ENCODE data around the gene ERC2.
A peak's percentile ranks its signal among the peaks of the same experiment; 100 is the strongest.

ERC2 gene

DNA sequence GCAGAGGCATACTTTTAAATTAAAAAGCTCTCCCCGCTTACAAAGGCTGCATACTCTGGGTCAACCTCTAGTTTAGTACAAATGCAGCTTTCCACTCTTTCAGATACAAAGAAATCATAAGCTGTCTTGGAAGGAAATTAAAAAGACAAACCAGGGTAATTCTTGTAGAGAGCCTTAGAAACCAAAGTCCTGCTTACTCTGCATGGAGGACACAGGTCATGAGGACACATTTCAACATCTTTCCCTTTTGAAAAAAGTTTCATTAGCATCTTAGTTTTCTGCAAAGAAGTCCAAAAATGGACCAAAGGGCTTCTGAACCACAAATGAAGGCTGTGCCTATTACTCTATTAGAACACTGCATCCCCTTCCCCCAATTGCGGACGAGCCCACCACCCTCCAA lies 930.7 kb downstream of the ERC2 start:
- Histone ChIP-seq H2BK12ac (ENCODE audit: low read length) (no peak overlapping the region), H3K9me3 (ENCODE audit: insufficient read depth, low read depth, low read length) (peaks cover 3% of the 10 kb centered on the region), H3K18ac (ENCODE audit: low read length) (no peak overlapping the region), H3K79me2 (ENCODE audit: control insufficient read depth, insufficient read depth, low read length, poor library complexity) (no peaks in the 10 kb centered on the region), H3K27me3 (ENCODE audit: insufficient read depth, low read length) (no peaks in the 10 kb centered on the region), H4K8ac (ENCODE audit: low read depth, low read length) (no peak overlapping the region), H3K4me2 (ENCODE audit: low read length) (no peak overlapping the region), H4K91ac (ENCODE audit: low read depth, low read length) (no peak overlapping the region), H3K14ac (ENCODE audit: low read length) (no peak overlapping the region), H3K9ac (ENCODE audit: low read length) (no peak overlapping the region), H3K4ac (ENCODE audit: low read depth, low read length) (no peak overlapping the region), H3K23ac (ENCODE audit: low read length) (no peak overlapping the region), H4K12ac (ENCODE audit: low read depth, low read length) (no peak overlapping the region), H3K4me3 (ENCODE audit: low read depth, low read length) (no peak overlapping the region), H2BK120ac (ENCODE audit: insufficient read depth, low read length, poor library complexity) (no peak overlapping the region), H2BK5ac (ENCODE audit: low read depth, low read length, poor library complexity) (no peak overlapping the region), H2AFZ (ENCODE audit: insufficient read depth, low read length, poor library complexity) (no peak overlapping the region), H3K36me3 (ENCODE audit: control insufficient read depth in 1 of 2, insufficient read depth in 2 of 2, low read length in 2 of 2) (no peaks in the 10 kb centered on the region), H3K27ac (ENCODE audit: low read depth, low read length) (no peak overlapping the region), H3K79me1 (ENCODE audit: low read length) (no peaks in the 10 kb centered on the region), H3K4me1 (ENCODE audit: control insufficient read depth in 1 of 2, insufficient read depth in 2 of 2, low read length in 2 of 2) (peaks cover 5 to 8% of the 10 kb centered on the region in 2 experiments), H2AK5ac (ENCODE audit: low read length) (no peak overlapping the region)
- DNase-seq, result no peak
- WGBS (ENCODE audit: extremely low coverage, insufficient coverage, insufficient read length), result no CpG with 5 or more reads among the region's 3 CpGs

DNA sequence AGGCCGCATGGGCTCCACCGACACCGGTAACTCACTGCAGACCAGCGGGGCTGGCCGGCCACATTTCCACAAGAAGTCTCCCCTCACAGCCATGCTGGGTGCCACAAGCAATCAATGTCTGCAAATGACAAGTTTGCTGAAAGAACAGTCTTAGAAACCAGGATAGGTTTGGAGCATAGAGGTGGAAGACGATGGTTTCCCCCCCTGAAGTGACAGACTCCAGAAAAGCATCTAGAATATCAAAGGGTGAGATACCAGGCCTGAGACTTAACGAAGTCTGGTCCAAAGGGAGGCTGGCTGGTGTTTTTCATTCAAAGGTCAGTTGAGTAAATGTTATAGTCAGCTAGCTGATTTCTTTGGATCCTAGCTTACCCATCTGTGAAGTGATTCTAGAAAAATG lies 931.1 kb downstream of the ERC2 start:
- DNase-seq, result no peak
- Histone ChIP-seq H3K14ac (ENCODE audit: low read length) (no peak overlapping the region), H3K4me2 (ENCODE audit: low read length) (no peak overlapping the region), H2BK120ac (ENCODE audit: insufficient read depth, low read length, poor library complexity) (no peak overlapping the region), H3K4me3 (ENCODE audit: low read depth, low read length) (no peak overlapping the region), H2BK5ac (ENCODE audit: low read depth, low read length, poor library complexity) (no peak overlapping the region), H3K4ac (ENCODE audit: low read depth, low read length) (no peak overlapping the region), H3K23ac (ENCODE audit: low read length) (no peak overlapping the region), H2AFZ (ENCODE audit: insufficient read depth, low read length, poor library complexity) (no peak overlapping the region), H2BK12ac (ENCODE audit: low read length) (no peak overlapping the region), H3K27me3 (ENCODE audit: insufficient read depth, low read length) (no peaks in the 10 kb centered on the region), H4K12ac (ENCODE audit: low read depth, low read length) (no peak overlapping the region), H3K79me1 (ENCODE audit: low read length) (no peaks in the 10 kb centered on the region), H3K27ac (ENCODE audit: low read depth, low read length) (no peak overlapping the region), H3K36me3 (ENCODE audit: control insufficient read depth in 1 of 2, insufficient read depth in 2 of 2, low read length in 2 of 2) (no peaks in the 10 kb centered on the region), H3K18ac (ENCODE audit: low read length) (no peak overlapping the region), H3K79me2 (ENCODE audit: control insufficient read depth, insufficient read depth, low read length, poor library complexity) (no peaks in the 10 kb centered on the region), H3K4me1 (ENCODE audit: control insufficient read depth in 1 of 2, insufficient read depth in 2 of 2, low read length in 2 of 2) (peaks cover 5 to 8% of the 10 kb centered on the region in 2 experiments), H2AK5ac (ENCODE audit: low read length) (no peak overlapping the region), H3K9me3 (ENCODE audit: insufficient read depth, low read depth, low read length) (peaks cover 3% of the 10 kb centered on the region), H4K8ac (ENCODE audit: low read depth, low read length) (no peak overlapping the region), H4K91ac (ENCODE audit: low read depth, low read length) (no peak overlapping the region), H3K9ac (ENCODE audit: low read length) (no peak overlapping the region)
- no CpG with 5 or more reads among the region's 7 CpGs for WGBS (ENCODE audit: extremely low coverage, insufficient coverage, insufficient read length)

- H3K27me3 ChIP-seq (ENCODE audit: insufficient read depth, low read length), result no peaks in the 10 kb centered on the region
- H3K14ac ChIP-seq (ENCODE audit: low read length), result no peak overlapping the region
- no peaks in the 10 kb centered on the region for H3K79me2 ChIP-seq (ENCODE audit: control insufficient read depth, insufficient read depth, low read length, poor library complexity)
- no peak overlapping the region for H2AK5ac ChIP-seq (ENCODE audit: low read length)
- no peaks in the 10 kb centered on the region for H3K36me3 ChIP-seq (ENCODE audit: control insufficient read depth in 1 of 2, insufficient read depth in 2 of 2, low read length in 2 of 2)
- H3K23ac ChIP-seq (ENCODE audit: low read length), result no peak overlapping the region
- no peak overlapping the region for H3K27ac ChIP-seq (ENCODE audit: low read depth, low read length)
- no peak overlapping the region for H3K4me3 ChIP-seq (ENCODE audit: low read depth, low read length)
- no peak overlapping the region for H2AFZ ChIP-seq (ENCODE audit: insufficient read depth, low read length, poor library complexity)
- peaks cover 5 to 8% of the 10 kb centered on the region in 2 experiments for H3K4me1 ChIP-seq (ENCODE audit: control insufficient read depth in 1 of 2, insufficient read depth in 2 of 2, low read length in 2 of 2)
- peak in 1 of 2 donors; percentile 22 for DNase-seq
- no peak overlapping the region for H4K12ac ChIP-seq (ENCODE audit: low read depth, low read length)
- H3K9ac ChIP-seq (ENCODE audit: low read length), result no peak overlapping the region
- H4K91ac ChIP-seq (ENCODE audit: low read depth, low read length), result no peak overlapping the region
- H2BK120ac ChIP-seq (ENCODE audit: insufficient read depth, low read length, poor library complexity), result no peak overlapping the region
- H3K79me1 ChIP-seq (ENCODE audit: low read length), result no peaks in the 10 kb centered on the region
- peaks cover 3% of the 10 kb centered on the region for H3K9me3 ChIP-seq (ENCODE audit: insufficient read depth, low read depth, low read length)
- H3K4me2 ChIP-seq (ENCODE audit: low read length), result no peak overlapping the region
- H3K4ac ChIP-seq (ENCODE audit: low read depth, low read length), result no peak overlapping the region
- H4K8ac ChIP-seq (ENCODE audit: low read depth, low read length), result no peak overlapping the region
- no peak overlapping the region for H2BK12ac ChIP-seq (ENCODE audit: low read length)
- H3K18ac ChIP-seq (ENCODE audit: low read length), result no peak overlapping the region
- no peak overlapping the region for H2BK5ac ChIP-seq (ENCODE audit: low read depth, low read length, poor library complexity)
- no CpG with 5 or more reads among the region's 2 CpGs for WGBS (ENCODE audit: extremely low coverage, insufficient coverage, insufficient read length)
These were observed 933.4 kb downstream of the ERC2 start for GRCh38 chr3:55534876-55535275.

DNA sequence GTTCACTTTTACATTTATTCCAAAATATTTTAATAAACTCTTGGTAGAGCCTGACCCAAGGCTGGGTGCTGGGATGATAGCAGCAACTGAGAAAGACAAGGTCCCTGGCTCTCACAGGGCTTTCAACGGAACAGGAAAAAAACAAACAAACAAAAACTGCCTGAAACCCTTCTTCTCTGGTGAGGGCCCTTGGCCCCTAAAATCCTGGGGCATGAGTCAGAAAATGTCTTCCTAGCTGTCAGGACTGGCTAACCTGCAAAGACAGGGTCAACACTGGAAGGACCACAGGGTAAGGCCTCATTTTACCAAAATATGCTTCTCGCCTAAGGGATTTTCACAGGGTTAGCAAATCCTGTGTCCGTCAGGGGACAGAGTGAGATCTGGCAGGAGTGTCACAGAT lies 935.5 kb downstream of the ERC2 start:
- Histone ChIP-seq H3K4ac (ENCODE audit: low read depth, low read length) (no peak overlapping the region), H3K9ac (ENCODE audit: low read length) (no peak overlapping the region), H3K4me2 (ENCODE audit: low read length) (no peak overlapping the region), H2AFZ (ENCODE audit: insufficient read depth, low read length, poor library complexity) (no peak overlapping the region), H2BK5ac (ENCODE audit: low read depth, low read length, poor library complexity) (no peak overlapping the region), H3K79me2 (ENCODE audit: control insufficient read depth, insufficient read depth, low read length, poor library complexity) (no peaks in the 10 kb centered on the region), H4K12ac (ENCODE audit: low read depth, low read length) (no peak overlapping the region), H3K27me3 (ENCODE audit: insufficient read depth, low read length) (no peaks in the 10 kb centered on the region), H3K9me3 (ENCODE audit: insufficient read depth, low read depth, low read length) (peaks cover 3% of the 10 kb centered on the region), H2BK12ac (ENCODE audit: low read length) (peak overlapping the region; percentile 1), H3K14ac (ENCODE audit: low read length) (peak overlapping the region; percentile 14), H2AK5ac (ENCODE audit: low read length) (no peak overlapping the region), H3K79me1 (ENCODE audit: low read length) (no peaks in the 10 kb centered on the region), H3K27ac (ENCODE audit: low read depth, low read length) (no peak overlapping the region), H3K4me1 (ENCODE audit: control insufficient read depth in 1 of 2, insufficient read depth in 2 of 2, low read length in 2 of 2) (peaks cover 5 to 8% of the 10 kb centered on the region in 2 experiments), H2BK120ac (ENCODE audit: insufficient read depth, low read length, poor library complexity) (no peak overlapping the region), H3K18ac (ENCODE audit: low read length) (no peak overlapping the region), H3K36me3 (ENCODE audit: control insufficient read depth in 1 of 2, insufficient read depth in 2 of 2, low read length in 2 of 2) (no peaks in the 10 kb centered on the region), H4K8ac (ENCODE audit: low read depth, low read length) (no peak overlapping the region), H4K91ac (ENCODE audit: low read depth, low read length) (no peak overlapping the region), H3K4me3 (ENCODE audit: low read depth, low read length) (no peak overlapping the region), H3K23ac (ENCODE audit: low read length) (no peak overlapping the region)
- DNase-seq, result no peak
- no CpG with 5 or more reads among the region's 3 CpGs for WGBS (ENCODE audit: extremely low coverage, insufficient coverage, insufficient read length)
